Measurements from ENCODE around the gene STOX2.
"Not testable (repeated sequence)": the region's sequence is repeated elsewhere in the genome, so short reads cannot be mapped to it uniquely, and the experiment has no call there.

The STOX2 gene

DNA sequence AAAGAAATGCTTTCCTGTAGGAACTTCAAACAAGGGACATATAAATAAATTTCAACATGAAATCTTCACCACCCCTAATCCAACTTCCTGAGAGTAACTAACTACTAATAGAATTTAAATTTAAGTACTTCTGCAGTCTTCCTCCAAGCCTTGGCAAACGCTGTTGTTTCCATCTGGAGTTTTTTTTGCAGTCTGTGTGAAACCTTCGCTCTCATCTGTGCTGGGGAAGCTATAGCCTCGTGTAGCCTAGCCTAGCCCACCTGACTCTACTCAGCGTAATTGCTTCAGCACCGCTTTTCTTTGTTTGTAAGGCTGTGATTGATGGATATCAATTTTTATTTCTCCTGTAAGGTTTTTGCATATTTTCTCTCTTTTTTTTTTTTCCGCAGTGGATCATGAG is 30.9 kb downstream of the STOX2 start:
- Histone ChIP-seq H3K27ac (ENCODE audit: low read depth, low read length) (0 out of 2 replicates have a peak overlapping the region, but pooled peaks have one; percentile 1), H3K9ac (ENCODE audit: low read length) (no peak overlapping the region), H3K4me3 (ENCODE audit: low read depth, low read length) (0 out of 2 replicates have a peak overlapping the region, but pooled peaks have one; percentile 5)

DNA sequence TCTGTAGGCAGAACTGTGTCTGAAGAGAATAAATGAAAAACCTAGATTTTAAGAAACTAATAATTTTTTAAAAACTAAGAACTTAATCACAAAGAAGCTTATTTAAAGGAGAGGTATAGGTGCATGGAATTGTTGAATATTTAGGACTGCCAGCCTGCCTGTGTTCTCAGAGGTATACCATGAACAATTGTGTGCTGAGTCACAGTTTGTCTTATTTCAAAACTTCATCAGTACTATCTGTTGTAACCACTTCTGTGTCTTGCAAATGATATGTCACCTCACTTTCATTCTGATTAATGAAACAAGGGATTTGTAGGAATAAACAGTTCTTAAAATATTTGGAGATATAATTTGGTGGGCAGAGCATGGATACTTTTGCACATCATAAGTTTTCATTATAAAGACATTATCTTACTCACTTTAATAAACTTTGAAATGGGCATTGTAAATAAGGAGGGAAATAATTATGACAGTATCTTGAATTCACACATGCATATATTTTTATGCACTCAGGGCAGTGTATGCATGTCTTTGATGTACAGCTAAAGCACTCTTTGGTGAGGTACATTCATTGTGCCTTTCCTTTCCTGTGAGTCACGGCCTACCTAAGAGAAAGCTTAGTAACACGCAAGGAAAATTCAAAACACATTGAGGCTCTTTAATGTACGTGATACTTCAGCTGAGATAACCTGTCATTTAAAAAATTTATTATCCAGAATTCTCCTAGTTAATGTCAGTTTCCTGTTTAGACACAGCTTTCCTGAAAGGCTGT is 31.7 kb downstream of the STOX2 start:
- Histone ChIP-seq H3K9ac (ENCODE audit: low read length) (no peak overlapping the region), H3K27ac (ENCODE audit: low read depth, low read length) (0 out of 2 replicates have a peak overlapping the region, but pooled peaks have one; percentile 1), H3K4me3 (ENCODE audit: low read depth, low read length) (no peak overlapping the region), H3K9me3 (ENCODE audit: control insufficient read depth, insufficient read depth, low read depth, low read length) (no peaks in the 10 kb centered on the region), H3K27me3 (ENCODE audit: control insufficient read depth, insufficient read depth, low read length) (no peaks in the 10 kb centered on the region), H3K4me1 (ENCODE audit: control insufficient read depth, insufficient read depth, low read length) (peaks cover 37% of the 10 kb centered on the region), H3K36me3 (ENCODE audit: control insufficient read depth, insufficient read depth, low read length) (no peaks in the 10 kb centered on the region)

More for the DNA sequence above, 30.9 kb downstream of the STOX2 start:
- Histone ChIP-seq H3K27me3 (ENCODE audit: control insufficient read depth, insufficient read depth, low read length) (no peaks in the 10 kb centered on the region), H3K9me3 (ENCODE audit: control insufficient read depth, insufficient read depth, low read depth, low read length) (no peaks in the 10 kb centered on the region), H3K4me1 (ENCODE audit: control insufficient read depth, insufficient read depth, low read length) (peaks cover 37% of the 10 kb centered on the region), H3K36me3 (ENCODE audit: control insufficient read depth, insufficient read depth, low read length) (no peaks in the 10 kb centered on the region)

DNA sequence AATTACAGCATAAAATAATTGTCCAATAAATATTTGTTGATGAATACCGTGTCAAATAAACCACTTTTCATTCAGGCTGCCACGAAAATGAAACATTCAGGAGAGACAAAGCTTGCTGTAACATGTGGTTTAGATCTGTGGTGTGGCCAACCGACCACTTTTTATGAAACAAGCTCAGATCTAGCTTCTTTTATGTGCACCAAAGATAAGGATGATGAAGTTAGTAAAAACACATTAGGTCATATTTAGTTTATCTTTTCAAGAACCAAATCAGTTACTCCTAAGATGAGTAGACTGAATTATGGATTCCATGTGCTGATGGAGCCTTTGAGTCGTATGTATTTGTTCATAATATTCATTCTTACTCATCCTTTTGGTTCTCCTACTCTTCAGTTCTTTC is 35.8 kb downstream of the STOX2 start:
- no peaks in the 10 kb centered on the region for H3K27me3 ChIP-seq (ENCODE audit: control insufficient read depth, insufficient read depth, low read length)
- H3K9me3 ChIP-seq (ENCODE audit: control insufficient read depth, insufficient read depth, low read depth, low read length), result no peaks in the 10 kb centered on the region
- no peak overlapping the region for H3K27ac ChIP-seq (ENCODE audit: low read depth, low read length)
- H3K4me1 ChIP-seq (ENCODE audit: control insufficient read depth, insufficient read depth, low read length), result peaks cover 27% of the 10 kb centered on the region
- no peaks in the 10 kb centered on the region for H3K36me3 ChIP-seq (ENCODE audit: control insufficient read depth, insufficient read depth, low read length)
- H3K4me3 ChIP-seq (ENCODE audit: low read depth, low read length), result no peak overlapping the region
- H3K9ac ChIP-seq (ENCODE audit: low read length), result no peak overlapping the region

DNA sequence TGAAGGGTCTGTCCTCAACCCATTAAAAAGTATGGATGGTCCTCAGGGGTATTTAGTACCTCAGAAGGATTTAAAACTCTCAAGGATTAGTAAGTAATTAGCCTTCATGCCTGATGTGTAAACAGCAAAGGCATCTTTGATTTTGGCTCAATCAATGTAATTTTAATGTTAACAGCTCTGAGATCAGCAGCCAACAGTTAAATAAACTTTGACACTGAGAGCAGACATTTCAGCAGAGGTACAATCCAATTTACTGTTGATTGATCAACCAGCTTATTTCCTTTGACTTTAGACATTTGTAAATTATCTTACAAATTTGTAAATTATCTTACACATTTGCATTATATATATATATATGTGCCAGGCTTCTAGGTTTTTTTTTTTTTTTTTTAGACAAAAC is 36.9 kb downstream of the STOX2 start:
- Histone ChIP-seq H3K27ac (ENCODE audit: low read depth, low read length) (no peak overlapping the region), H3K36me3 (ENCODE audit: control insufficient read depth, insufficient read depth, low read length) (no peaks in the 10 kb centered on the region), H3K9me3 (ENCODE audit: control insufficient read depth, insufficient read depth, low read depth, low read length) (no peaks in the 10 kb centered on the region), H3K4me1 (ENCODE audit: control insufficient read depth, insufficient read depth, low read length) (peaks cover 16% of the 10 kb centered on the region), H3K9ac (ENCODE audit: low read length) (no peak overlapping the region), H3K27me3 (ENCODE audit: control insufficient read depth, insufficient read depth, low read length) (no peaks in the 10 kb centered on the region), H3K4me3 (ENCODE audit: low read depth, low read length) (no peak overlapping the region)

DNA sequence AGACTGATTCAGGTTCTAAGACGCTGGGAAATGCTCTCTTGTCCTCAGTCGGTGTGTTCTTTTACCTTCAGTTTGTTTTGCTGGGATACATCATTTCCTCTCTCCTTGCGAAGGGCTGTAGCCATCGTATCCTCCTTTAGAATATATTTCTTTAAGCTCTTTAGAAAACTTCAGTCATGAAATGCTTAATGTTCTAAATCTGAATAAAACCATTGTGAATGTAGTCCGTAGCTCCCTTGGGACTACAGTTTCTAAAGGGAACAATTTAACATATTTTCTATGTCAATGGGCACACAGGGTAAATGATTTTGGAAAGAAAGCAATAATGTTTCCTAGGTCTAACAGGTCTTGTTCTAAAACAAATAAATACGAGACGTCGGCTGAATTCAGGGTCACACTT is 40.6 kb downstream of the STOX2 start:
- no peaks in the 10 kb centered on the region for H3K9me3 ChIP-seq (ENCODE audit: control insufficient read depth, insufficient read depth, low read depth, low read length)
- peaks cover 14% of the 10 kb centered on the region; the same call in 1 of the 2 replicates for H3K4me1 ChIP-seq (ENCODE audit: control insufficient read depth, insufficient read depth, low read length)
- no peaks in the 10 kb centered on the region for H3K27me3 ChIP-seq (ENCODE audit: control insufficient read depth, insufficient read depth, low read length)
- H3K4me3 ChIP-seq (ENCODE audit: low read depth, low read length), result no peak overlapping the region
- H3K27ac ChIP-seq (ENCODE audit: low read depth, low read length), result no peak overlapping the region
- no peaks in the 10 kb centered on the region for H3K36me3 ChIP-seq (ENCODE audit: control insufficient read depth, insufficient read depth, low read length)
- H3K9ac ChIP-seq (ENCODE audit: low read length), result no peak overlapping the region

DNA sequence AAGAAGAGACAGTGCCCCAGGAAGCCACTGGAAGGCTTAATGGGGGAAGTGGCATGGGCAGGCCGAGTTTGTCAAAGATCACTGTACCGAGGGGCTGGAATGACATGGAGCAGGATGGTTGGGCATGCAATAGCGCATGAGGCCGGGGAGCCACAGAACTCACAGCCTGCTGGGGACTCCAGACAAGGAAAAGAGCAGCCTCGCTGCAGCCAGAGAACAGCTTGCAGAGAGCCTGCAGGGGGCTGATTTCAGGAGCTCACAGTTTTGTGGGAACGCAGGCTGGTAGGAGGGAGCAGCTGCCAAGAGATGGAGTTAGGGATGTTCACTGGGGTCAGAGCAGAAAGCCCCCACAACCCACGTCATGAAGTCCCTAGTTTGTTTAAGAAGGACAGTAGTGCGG is 45.4 kb downstream of the STOX2 start:
- Histone ChIP-seq H3K36me3 (ENCODE audit: control insufficient read depth, insufficient read depth, low read length) (no peaks in the 10 kb centered on the region), H3K9me3 (ENCODE audit: control insufficient read depth, insufficient read depth, low read depth, low read length) (no peaks in the 10 kb centered on the region), H3K27me3 (ENCODE audit: control insufficient read depth, insufficient read depth, low read length) (no peaks in the 10 kb centered on the region), H3K4me1 (ENCODE audit: control insufficient read depth, insufficient read depth, low read length) (peaks cover 7% of the 10 kb centered on the region; the same call in 1 of the 2 replicates), H3K9ac (ENCODE audit: low read length) (no peak overlapping the region), H3K4me3 (ENCODE audit: low read depth, low read length) (no peak overlapping the region), H3K27ac (ENCODE audit: low read depth, low read length) (no peak overlapping the region)

DNA sequence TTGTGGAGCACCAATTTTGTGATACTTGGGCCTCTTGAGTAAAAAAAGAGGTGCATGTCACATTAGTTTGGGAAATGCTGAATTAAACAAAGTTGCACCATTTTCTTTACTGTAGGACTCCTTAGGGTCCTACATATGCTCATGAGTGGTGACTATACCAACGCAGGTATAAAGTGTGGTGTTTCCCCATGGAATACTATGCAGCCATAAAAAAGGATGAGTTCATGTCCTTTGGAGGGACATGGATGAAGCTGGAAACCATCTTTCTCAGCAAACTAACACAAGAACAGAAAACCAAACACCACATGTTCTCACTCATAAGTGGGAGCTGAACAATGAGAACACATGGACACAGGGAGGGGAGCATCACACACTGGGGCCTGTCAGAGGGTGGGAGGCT is 47.5 kb downstream of the STOX2 start:
- not testable (repeated sequence) for H3K9ac ChIP-seq (ENCODE audit: low read length); H3K27me3 ChIP-seq (ENCODE audit: control insufficient read depth, insufficient read depth, low read length); H3K4me1 ChIP-seq (ENCODE audit: control insufficient read depth, insufficient read depth, low read length); H3K36me3 ChIP-seq (ENCODE audit: control insufficient read depth, insufficient read depth, low read length); H3K9me3 ChIP-seq (ENCODE audit: control insufficient read depth, insufficient read depth, low read depth, low read length); H3K4me3 ChIP-seq (ENCODE audit: low read depth, low read length); H3K27ac ChIP-seq (ENCODE audit: low read depth, low read length)

DNA sequence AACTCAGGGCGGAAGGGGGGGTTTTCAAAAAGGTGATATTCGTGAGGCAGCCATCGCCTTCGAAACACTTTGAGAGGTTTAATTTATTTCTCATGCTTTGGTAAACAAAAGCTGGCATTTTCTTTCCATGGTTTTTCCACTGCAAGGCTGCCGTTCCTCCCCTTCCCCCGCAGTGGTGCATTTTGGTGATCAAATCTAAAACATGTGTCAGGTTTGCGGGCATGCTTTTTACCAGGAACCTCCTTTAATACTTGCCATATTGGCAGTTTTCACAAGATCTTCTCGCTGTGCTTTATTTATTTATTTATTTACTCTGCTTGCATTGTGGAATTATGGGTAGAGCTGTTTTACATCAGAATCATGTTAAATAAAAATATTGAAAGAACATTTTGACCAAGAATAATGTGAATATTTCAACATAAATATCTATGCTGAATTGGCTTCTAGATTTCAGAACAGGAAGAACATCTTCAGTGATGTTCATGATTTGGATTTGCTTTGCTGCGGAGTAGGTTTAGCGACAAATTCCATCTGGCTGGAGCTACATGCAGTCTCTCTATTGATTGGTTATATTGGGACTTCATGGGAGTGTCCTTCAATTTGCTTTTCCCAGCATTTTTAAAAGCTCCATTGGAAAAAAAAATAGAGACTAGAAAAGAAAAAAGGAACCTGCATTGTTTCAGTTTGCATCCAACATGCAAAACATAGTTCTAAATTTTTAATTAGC is 54.4 kb downstream of the STOX2 start:
- H3K9me3 ChIP-seq (ENCODE audit: control insufficient read depth, insufficient read depth, low read depth, low read length), result no peaks in the 10 kb centered on the region
- H3K36me3 ChIP-seq (ENCODE audit: control insufficient read depth, insufficient read depth, low read length), result no peaks in the 10 kb centered on the region
- no peak overlapping the region for H3K9ac ChIP-seq (ENCODE audit: low read length)
- peaks cover 42% of the 10 kb centered on the region for H3K4me1 ChIP-seq (ENCODE audit: control insufficient read depth, insufficient read depth, low read length)
- H3K27ac ChIP-seq (ENCODE audit: low read depth, low read length), result no peak overlapping the region
- no peak overlapping the region for H3K4me3 ChIP-seq (ENCODE audit: low read depth, low read length)
- H3K27me3 ChIP-seq (ENCODE audit: control insufficient read depth, insufficient read depth, low read length), result no peaks in the 10 kb centered on the region

DNA sequence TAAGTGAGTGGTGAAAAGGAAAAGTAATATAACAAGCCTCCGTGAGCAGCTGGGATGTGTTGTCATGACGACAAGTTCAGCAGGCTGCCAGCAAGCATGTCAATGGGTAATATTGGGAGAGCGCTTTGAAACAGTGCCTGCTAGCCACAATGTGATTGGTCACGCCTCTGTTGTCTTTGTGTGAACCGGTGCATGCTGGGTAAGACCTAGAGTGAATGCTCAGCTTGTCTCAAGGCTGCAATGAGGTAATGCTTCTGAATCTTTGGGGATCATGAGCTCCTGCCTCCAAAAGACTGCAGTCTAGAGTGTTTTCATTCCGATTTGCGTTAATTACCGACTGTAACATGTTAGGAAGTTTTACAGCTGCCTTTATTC is 54.9 kb downstream of the STOX2 start:
- H3K27ac ChIP-seq (ENCODE audit: low read depth, low read length), result no peak overlapping the region

DNA sequence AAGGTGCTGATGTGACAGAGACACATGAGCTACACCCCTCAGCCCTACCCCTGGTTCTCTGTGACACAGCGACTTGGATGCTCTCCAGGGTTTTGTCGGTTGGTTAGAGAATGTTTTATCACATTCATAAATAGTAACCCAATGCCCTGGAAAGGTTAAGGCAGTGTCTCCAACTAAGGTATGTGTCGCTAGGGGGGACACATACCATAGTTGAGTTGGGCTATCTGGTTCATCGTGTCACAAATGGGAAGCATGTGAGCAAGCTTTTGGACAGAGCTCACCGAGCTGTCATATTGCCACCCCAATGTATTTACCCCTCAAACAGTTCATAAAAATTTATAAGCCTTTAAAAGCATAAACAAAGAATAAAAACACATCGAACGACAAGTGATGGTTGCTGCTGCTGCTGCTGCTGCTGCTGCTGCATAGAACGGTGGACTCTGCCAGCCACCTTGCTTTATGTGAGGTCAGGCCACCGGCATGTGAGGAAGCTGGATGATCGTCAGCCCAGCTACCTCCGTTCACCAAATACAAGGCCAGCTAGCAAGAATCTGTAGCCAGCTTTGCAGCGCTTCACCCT is 55.9 kb downstream of the STOX2 start:
- Histone ChIP-seq H3K4me1 (ENCODE audit: control insufficient read depth, insufficient read depth, low read length) (peaks cover 39% of the 10 kb centered on the region), H3K4me3 (ENCODE audit: low read depth, low read length) (no peak overlapping the region), H3K36me3 (ENCODE audit: control insufficient read depth, insufficient read depth, low read length) (no peaks in the 10 kb centered on the region), H3K9ac (ENCODE audit: low read length) (no peak overlapping the region), H3K27me3 (ENCODE audit: control insufficient read depth, insufficient read depth, low read length) (no peaks in the 10 kb centered on the region), H3K9me3 (ENCODE audit: control insufficient read depth, insufficient read depth, low read depth, low read length) (no peaks in the 10 kb centered on the region), H3K27ac (ENCODE audit: low read depth, low read length) (no peak overlapping the region)

More for the DNA sequence above, 54.9 kb downstream of the STOX2 start:
- Histone ChIP-seq H3K9me3 (ENCODE audit: control insufficient read depth, insufficient read depth, low read depth, low read length) (no peaks in the 10 kb centered on the region), H3K4me1 (ENCODE audit: control insufficient read depth, insufficient read depth, low read length) (peaks cover 42% of the 10 kb centered on the region), H3K27me3 (ENCODE audit: control insufficient read depth, insufficient read depth, low read length) (no peaks in the 10 kb centered on the region), H3K9ac (ENCODE audit: low read length) (no peak overlapping the region), H3K4me3 (ENCODE audit: low read depth, low read length) (no peak overlapping the region), H3K36me3 (ENCODE audit: control insufficient read depth, insufficient read depth, low read length) (no peaks in the 10 kb centered on the region)

DNA sequence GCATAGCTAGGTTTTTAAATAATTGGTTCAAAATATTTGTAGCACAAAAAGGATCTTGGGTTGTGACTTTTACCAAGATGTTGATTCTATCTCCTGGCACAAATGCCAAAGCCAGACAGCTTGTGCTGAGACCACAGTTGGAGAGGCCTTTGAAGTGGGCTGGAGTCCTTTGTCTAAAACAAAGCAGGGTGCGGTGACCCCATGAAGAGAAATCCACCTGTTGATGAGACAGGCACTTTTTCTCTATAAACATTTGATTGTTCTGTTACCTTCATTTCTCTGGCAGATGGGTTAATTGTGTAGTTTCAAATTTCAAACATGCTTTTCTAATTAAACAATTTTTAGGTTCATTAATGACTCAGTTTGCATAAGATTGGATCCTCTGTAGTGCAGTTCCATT is 56.7 kb downstream of the STOX2 start:
- Histone ChIP-seq H3K36me3 (ENCODE audit: control insufficient read depth, insufficient read depth, low read length) (no peaks in the 10 kb centered on the region), H3K9ac (ENCODE audit: low read length) (no peak overlapping the region), H3K27me3 (ENCODE audit: control insufficient read depth, insufficient read depth, low read length) (no peaks in the 10 kb centered on the region), H3K4me1 (ENCODE audit: control insufficient read depth, insufficient read depth, low read length) (peaks cover 39% of the 10 kb centered on the region), H3K9me3 (ENCODE audit: control insufficient read depth, insufficient read depth, low read depth, low read length) (no peaks in the 10 kb centered on the region), H3K27ac (ENCODE audit: low read depth, low read length) (peak overlapping the region; percentile 49; the same call in 1 of the 2 replicates), H3K4me3 (ENCODE audit: low read depth, low read length) (no peak overlapping the region)

Data from HUES6 (cell line).